Left kidney (tissue), 8 donors: Measurements from ENCODE around the gene LYRM4. TPM values are rescaled to one million over a fixed set of nuclear protein-coding genes. Genes with fewer than 3 reads are reported as not detected.

Experiments
- DNase-seq: peaks from one replicate; pipeline ENCODE4 v3.0.0-alpha.2; 2013
- long read RNA-seq, 8 donors: transcript quantifications; one replicate each; lab custom pipeline, GENCODE V29; 2026
- polyA plus RNA-seq: library from polyadenylated mRNA; unstranded; fragments of 120-200 nt; gene quantifications from one replicate; pipeline ENCODE4 v1.2.1, GENCODE V29; 2013; ENCODE audit not compliant: insufficient read length

The LYRM4 gene
- 38.3 TPM for polyA plus RNA-seq
- long read RNA-seq, donor 1, full-length matches to known transcripts: 56 of 56 reads
- long read RNA-seq, donor 1, partial matches to known transcripts: 0 of 56 reads
- long read RNA-seq, donor 1, other reads (novel, unspliced or antisense): 0 of 56 reads
- long read RNA-seq, donor 2, full-length matches to known transcripts: 44 of 44 reads
- long read RNA-seq, donor 2, partial matches to known transcripts: 0 of 44 reads
- long read RNA-seq, donor 2, other reads (novel, unspliced or antisense): 0 of 44 reads
- long read RNA-seq, donor 3, full-length matches to known transcripts: 43 of 43 reads
- long read RNA-seq, donor 3, partial matches to known transcripts: 0 of 43 reads
- long read RNA-seq, donor 3, other reads (novel, unspliced or antisense): 0 of 43 reads
- long read RNA-seq, donor 4, full-length matches to known transcripts: 10 of 10 reads
- long read RNA-seq, donor 4, partial matches to known transcripts: 0 of 10 reads
- long read RNA-seq, donor 4, other reads (novel, unspliced or antisense): 0 of 10 reads
- long read RNA-seq, donor 5, full-length matches to known transcripts: 83 of 83 reads
- long read RNA-seq, donor 5, partial matches to known transcripts: 0 of 83 reads
- long read RNA-seq, donor 5, other reads (novel, unspliced or antisense): 0 of 83 reads
- long read RNA-seq, donor 6, full-length matches to known transcripts: 60 of 60 reads
- long read RNA-seq, donor 6, partial matches to known transcripts: 0 of 60 reads
- long read RNA-seq, donor 6, other reads (novel, unspliced or antisense): 0 of 60 reads
- long read RNA-seq, donor 7, full-length matches to known transcripts: 100 of 100 reads
- long read RNA-seq, donor 7, partial matches to known transcripts: 0 of 100 reads
- long read RNA-seq, donor 7, other reads (novel, unspliced or antisense): 0 of 100 reads
- long read RNA-seq, donor 8, full-length matches to known transcripts: 23 of 23 reads
- long read RNA-seq, donor 8, partial matches to known transcripts: 0 of 23 reads
- long read RNA-seq, donor 8, other reads (novel, unspliced or antisense): 0 of 23 reads

GRCh38 chr6:5260661-5261544 is at the start of gene LYRM4, which contains the start of gene FARS2:
LYRM4 (minus strand) TSS chr6:5260950; CDS start chr6:5260733, 217 bp downstream.
FARS2 (plus strand) TSS chr6:5261513.
- peak; percentile 88 for DNase-seq

GRCh38 chr6:5308066-5308465 is 47.3 kb upstream of the LYRM4 start:
- no peak for DNase-seq

GRCh38 chr6:5307058-5307457 is 46.3 kb upstream of the LYRM4 start:
- no peak for DNase-seq

- peak; percentile 48 for DNase-seq
Observed at GRCh38 chr6:5305968-5306626, 45.3 kb upstream of the LYRM4 start.

- DNase-seq: no peak
Observed at GRCh38 chr6:5303682-5304081, 42.9 kb upstream of the LYRM4 start.

GRCh38 chr6:5302995-5303622 is 42.4 kb upstream of the LYRM4 start:
- no peak for DNase-seq

- DNase-seq: no peak
Observed at GRCh38 chr6:5302220-5302946, 41.6 kb upstream of the LYRM4 start.

GRCh38 chr6:5300206-5300764 is 39.5 kb upstream of the LYRM4 start:
- no peak for DNase-seq

- no peak for DNase-seq
Observed at GRCh38 chr6:5295623-5296022, 34.9 kb upstream of the LYRM4 start.

- no peak for DNase-seq
Observed at GRCh38 chr6:5294392-5295211, 33.9 kb upstream of the LYRM4 start.

GRCh38 chr6:5293692-5294091 is 32.9 kb upstream of the LYRM4 start:
- DNase-seq: no peak

GRCh38 chr6:5292154-5292553 is 31.4 kb upstream of the LYRM4 start:
- DNase-seq: no peak

- no peak for DNase-seq
Observed at GRCh38 chr6:5290500-5290899, 29.8 kb upstream of the LYRM4 start.

GRCh38 chr6:5290097-5290496 is 29.3 kb upstream of the LYRM4 start:
- no peak for DNase-seq

GRCh38 chr6:5287966-5288297 is 27.2 kb upstream of the LYRM4 start:
- DNase-seq: no peak

GRCh38 chr6:5287205-5287965 is 26.6 kb upstream of the LYRM4 start:
- no peak for DNase-seq

GRCh38 chr6:5286780-5287179 is 26.0 kb upstream of the LYRM4 start:
- DNase-seq: no peak

- DNase-seq: no peak
Observed at GRCh38 chr6:5285526-5285925, 24.8 kb upstream of the LYRM4 start.
